CD1c-positive myeloid dendritic cell (primary cell): ENCODE results near the gene FAM78A.
A peak's percentile ranks its signal among the peaks of the same experiment; 100 is the strongest.
"Not testable (repeated sequence)": the region's sequence is repeated elsewhere in the genome, so short reads cannot be mapped to it uniquely, and the experiment has no call there.

Source experiments
- DNase-seq: peaks from one replicate; pipeline ENCODE4 v3.0.0-alpha.2; 2016; ENCODE audit errors: extremely low spot score

Gene FAM78A

DNA sequence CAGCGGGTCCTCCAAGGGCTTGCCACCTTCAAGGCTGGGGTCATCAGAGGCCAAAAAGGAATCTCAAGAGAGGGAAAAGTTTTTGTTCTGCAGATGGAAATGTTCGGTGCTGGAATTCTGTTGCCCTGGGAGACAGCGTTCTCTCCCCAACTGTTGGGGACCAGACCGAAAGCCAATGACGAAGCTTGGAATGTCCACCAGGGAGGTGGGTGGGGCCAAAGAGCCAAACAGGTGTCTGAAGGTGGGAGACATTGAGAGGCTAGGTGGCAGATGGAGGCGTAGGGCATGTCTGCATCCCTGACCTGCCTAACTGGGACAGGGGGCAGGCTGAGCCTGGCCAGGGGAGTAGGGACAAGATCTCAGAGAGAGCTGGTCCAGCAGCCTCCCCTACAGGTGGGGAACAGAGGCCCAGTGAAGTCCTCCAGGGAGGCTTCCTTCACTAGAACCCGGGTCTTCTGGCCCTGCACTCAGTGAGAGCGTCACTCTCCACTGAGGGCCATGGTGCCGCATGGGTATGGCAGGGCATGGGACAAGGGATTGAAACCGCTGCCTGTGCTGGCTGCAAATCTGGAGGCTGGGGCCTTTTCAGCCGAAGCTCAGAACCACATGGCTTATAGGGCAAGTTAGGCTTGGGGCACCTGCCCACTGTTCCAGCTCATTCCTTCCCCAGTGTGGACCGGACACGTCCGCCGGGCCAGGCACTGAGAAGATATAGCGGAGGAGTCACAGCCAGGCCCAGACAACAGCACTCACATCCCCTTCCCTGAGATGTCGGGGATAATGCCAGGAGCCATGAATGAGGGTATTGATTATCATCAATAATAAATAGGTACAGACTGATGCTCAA, 5.0 kb upstream of the FAM78A start:
- no peak for DNase-seq

DNA sequence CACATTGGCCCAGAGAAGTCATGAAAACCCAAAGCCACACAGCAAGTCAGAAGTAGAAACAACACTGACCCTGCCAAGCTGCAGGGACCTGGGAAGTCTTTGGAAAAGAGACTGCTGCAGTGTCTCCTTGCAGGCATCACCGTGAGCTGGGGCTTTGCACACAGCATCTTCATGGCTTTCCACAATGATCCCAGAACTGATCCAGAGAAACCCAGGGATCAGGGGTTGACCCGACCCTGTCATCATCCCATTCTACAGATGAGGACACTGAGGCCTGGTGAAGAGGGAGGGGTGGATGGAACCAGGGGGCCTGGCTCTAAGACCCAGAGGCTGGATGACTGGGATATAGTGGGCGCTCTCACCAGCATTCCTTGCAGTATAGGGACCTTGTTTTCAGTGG, 4.3 kb upstream of the FAM78A start:
- no peak for DNase-seq

GRCh38 chr9:131279863-131280570, 3.7 kb upstream of the FAM78A start:
- DNase-seq = peak; percentile 76

GRCh38 chr9:131279196-131279862, 3.0 kb upstream of the FAM78A start:
- DNase-seq = no peak

- DNase-seq = no peak
Observed at GRCh38 chr9:131278702-131279111, 2.4 kb upstream of the FAM78A start.

- peak; percentile 69 for DNase-seq
Observed at GRCh38 chr9:131277910-131278701, 1.8 kb upstream of the FAM78A start.

- DNase-seq = peak; percentile 24
Observed at GRCh38 chr9:131277287-131277909, 1.1 kb upstream of the FAM78A start.

DNA sequence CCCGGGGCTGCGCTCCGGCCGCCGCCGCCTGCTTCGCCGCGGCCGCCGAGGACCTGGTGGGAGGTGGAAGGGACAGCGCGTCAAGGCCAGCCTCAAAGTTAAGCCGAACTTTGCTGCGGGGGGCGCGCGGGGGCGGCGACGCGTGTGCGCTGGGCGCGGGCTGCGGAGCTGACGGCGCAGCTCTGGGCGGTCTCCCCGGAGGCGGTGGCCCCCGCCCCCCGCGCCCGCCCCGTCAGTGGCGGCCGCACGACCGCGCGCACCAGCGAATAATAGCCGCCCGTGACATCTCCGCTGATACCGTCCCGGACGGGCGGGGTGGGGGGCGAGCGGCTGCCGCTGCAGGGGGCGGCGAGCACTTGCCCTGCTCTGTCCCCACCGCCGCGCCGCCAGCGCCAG, 579 bp upstream of the FAM78A start:
- DNase-seq = peak; percentile 65

- peak; percentile 31 for DNase-seq
Observed at GRCh38 chr9:131275332-131276093, 797 bp downstream of the FAM78A start.

GRCh38 chr9:131274674-131275331, 1.5 kb downstream of the FAM78A start:
- peak; percentile 49 for DNase-seq

GRCh38 chr9:131273856-131274673, 2.2 kb downstream of the FAM78A start:
- peak; percentile 72 for DNase-seq

DNA sequence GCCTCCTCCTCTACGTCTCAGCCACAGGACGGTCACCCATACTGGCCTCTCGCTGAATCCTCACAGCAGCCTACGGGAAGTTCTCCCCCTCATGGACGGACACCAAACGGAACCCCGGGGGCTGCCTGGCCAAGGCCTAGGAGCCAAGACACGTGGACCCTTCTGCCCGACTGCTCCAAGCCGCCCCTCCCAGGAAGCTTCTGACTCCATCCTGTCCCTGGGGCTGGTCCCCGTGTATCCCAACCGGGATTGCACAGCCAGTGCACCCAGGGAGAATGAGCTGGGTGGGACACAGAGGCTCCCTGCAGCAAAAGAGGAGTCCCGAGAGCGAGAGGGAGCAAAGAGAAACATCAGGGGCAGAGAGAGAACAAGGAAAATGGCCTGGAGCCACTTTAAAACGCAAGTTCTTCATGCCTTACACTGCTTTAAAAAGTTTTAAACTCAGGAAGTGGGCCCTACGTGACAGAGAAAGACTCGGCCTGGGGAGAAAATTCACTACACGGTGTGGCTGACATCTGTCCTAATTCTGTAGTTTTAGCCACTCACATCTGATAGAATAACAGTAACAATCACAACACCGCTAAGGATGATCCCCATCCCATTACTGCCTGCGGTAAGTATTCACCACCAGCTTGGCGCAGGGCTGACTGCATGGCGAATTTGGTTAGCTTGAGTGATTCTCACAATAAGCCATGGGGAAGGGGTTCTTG, 3.0 kb downstream of the FAM78A start:
- peak; percentile 63 for DNase-seq

DNA sequence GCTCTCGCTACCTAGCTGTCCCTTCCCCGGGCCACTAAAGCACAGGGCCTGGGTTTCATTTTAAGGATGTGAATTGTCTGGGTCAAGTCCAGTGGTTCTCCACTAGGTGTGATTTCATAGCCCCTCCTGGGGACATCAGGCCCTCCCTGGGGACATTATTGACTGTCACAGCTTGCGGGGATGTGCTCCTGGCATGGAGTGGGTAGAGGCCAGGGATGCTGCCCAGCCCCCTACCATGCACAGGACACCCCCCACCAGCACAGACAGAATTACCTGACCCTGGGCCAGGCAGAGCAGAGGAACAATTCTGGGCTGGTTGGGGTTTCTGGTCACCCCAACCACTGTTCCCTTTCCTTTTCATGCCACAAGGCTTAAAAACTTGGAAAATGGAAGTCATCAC, 4.1 kb downstream of the FAM78A start:
- no peak for DNase-seq

DNA sequence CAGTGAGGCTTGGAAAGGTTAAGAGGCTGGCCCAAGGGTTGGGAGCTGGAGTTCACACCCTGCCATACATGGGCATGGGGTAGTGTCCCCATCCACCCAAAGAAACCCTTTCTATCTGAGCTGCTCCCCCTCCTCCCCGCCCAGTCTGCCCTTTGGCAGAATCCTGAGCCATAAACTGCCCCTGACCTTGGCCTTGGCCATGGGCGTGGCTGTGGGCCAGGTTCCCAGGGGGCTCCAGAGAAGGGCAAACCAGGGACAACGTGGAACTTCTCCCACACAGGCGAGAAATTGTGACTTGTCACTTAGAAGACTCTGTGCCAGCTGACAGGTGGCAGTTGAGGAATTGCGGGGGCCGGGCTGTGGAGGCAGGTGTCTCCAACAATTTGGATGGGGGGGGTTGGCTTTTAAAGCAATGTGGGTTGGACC, 4.8 kb downstream of the FAM78A start:
- DNase-seq = no peak

DNA sequence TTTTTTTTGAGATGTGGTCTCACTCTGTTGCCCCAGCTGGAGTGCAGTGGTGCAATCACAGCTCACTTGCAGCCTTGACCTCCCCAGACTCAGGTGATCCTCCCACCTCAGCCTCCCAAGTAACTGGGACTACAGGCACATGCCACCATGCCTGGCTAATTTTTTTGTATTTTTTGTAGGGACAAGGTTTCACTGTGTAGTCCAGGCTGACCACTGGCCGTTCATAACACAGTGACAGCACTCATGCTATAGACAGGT, 5.4 kb downstream of the FAM78A start:
- not testable (repeated sequence) for DNase-seq

DNA sequence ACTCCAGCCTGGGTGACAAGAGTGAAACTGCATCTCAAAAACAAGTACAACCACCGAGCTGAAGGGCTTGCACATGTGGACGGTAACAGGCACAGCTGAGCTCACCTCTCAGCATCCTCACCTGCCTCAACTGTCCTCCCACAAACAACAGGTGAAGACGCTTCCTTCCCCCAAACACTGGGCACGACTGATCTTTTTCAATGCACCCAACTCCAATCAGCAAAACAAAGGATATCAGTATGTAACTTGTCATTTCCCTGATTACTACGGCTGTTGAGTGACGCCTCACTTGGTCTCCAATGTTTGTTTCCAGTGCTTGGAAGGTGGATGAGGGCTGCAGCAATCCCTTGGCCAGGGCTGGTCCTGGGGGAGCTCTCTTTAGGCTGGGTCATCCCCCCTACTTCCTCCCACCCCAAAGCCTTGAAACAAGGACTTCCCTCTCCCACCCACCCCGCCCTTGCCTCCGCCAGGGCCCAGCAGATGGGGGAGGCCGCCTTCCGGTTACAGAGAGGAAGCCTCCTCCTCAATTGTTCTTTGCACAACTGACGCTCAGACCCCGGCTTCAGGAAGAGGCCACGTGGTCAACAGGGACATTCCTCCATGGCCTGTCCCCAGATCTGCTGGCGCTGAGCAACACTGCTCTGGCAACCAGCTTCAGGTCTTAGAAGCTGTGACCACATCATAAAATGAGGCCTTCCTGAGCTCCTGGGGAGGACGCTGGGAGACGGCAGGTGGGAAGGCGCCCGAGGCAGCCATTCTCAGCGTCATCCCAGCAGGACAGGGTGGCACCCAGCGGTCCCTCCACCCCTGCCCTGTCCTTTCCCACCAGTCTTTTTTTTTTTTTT, 5.9 kb downstream of the FAM78A start:
- peak; percentile 91 for DNase-seq

- DNase-seq = no peak
Observed at GRCh38 chr9:131266266-131267229, 9.8 kb downstream of the FAM78A start.
